Measurements from ENCODE around the gene RCAN1. TPM values are rescaled to one million over a fixed set of nuclear protein-coding genes. Genes with fewer than 3 reads are reported as not detected.
A peak's percentile ranks its signal among the peaks of the same experiment; 100 is the strongest.
"Not testable (repeated sequence)": the region's sequence is repeated elsewhere in the genome, so short reads cannot be mapped to it uniquely, and the experiment has no call there.

RCAN1 gene
- total RNA-seq, 1 experiment from 2014 or later, result 28.4 TPM

DNA sequence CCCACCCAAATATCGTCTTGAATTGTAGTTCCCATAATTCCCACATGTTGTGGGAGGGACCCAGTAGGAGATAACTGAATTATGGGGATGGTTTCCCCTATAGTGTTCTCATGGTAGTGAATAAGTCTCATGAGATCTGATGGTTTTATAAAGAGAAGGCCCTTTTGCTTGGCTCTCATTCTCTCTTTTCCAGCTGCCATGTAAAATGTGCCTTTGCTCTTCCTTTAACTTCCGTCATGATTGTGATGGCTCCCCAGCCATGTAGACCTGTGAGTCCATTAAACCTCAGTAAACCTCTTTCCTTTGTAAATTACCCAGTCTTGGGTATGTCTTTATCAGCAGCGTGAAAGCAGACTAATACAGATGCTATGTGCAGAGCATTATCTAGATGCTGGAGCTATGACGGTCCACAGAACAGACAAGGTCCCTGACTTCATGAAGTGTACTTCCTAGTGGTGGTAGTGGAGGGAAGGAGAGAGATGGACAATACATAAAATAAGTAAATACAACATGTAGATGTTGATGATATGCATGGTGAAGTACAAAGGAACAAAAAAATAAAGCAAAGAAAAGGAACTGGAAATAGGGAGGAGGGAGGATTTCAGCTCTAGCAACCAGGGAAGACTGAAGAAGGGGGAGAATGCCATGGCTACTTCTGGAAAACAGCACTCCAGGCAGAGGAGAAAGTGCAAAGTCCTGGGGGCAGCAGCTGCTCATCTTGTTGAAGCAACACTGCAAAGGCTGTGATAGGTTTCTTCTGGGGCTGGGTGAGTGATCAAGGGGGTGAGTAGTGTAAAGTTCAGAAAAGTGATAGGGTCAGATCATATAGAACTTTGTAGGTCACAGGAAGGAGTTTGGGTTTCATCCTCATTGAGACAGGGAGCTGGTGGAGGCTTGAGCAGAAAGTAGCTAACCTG lies 6.8 kb upstream of the RCAN1 start:
- DNase-seq (ENCODE audit: low read depth), result no peak

DNA sequence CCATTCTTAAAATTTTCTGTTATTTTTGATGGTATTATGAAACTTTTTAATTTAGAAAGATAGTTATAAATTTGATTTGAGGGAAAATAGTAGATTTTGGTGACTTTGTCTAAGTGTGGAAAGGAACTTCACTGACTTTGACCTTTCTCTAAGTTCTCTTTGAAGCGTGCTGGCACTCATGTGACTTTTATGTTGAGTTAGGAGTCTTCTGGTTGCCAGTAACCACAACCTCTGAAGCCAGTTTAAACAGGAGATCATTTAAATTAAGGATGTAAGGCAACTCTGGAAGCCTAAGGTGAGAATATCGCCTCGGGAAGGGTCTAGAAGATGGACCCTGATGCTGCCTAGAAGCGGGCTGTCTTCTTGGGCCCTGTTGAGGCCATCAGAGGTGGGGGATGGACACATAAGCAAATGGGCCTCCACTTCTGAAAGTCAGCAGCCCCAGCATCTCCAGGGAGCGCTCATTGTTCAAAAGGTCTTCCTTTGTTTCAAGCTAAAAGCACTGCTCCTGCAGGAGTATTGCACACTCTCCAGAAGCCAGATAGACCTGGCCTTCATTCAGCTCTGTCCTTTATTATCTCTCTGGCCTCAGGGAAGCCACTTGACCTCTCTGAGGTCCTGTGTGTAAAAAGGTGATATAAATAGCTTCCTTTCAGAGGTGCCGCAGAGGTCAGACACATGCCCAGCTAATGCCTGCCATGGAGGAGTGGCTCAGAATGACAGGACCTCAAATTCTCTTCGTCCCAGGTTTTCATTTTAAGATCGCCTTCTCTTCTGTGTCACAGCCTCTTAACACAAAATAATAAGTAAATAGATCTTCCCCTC lies 5.1 kb upstream of the RCAN1 start:
- DNase-seq (ENCODE audit: low read depth), result no peak

DNA sequence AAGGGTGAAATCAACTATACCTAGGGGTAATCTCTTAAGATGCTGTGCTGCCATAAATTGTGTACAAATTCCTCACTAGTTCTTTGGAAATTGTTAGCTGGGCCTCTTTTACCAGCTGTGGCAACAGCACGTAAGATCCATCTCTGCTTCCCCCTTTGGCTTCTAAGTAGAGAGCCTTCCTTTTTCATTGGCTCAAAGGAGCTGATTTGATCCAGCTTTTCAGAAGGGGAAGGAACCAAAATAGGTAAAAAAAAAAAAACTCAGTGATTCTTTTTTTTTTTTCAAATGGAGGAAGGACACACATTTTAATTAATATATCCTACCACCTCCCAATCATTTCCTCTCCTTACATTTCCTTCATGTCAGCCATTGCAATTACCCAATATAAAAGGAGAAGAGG lies 4.0 kb upstream of the RCAN1 start:
- no peak for DNase-seq (ENCODE audit: low read depth)

DNA sequence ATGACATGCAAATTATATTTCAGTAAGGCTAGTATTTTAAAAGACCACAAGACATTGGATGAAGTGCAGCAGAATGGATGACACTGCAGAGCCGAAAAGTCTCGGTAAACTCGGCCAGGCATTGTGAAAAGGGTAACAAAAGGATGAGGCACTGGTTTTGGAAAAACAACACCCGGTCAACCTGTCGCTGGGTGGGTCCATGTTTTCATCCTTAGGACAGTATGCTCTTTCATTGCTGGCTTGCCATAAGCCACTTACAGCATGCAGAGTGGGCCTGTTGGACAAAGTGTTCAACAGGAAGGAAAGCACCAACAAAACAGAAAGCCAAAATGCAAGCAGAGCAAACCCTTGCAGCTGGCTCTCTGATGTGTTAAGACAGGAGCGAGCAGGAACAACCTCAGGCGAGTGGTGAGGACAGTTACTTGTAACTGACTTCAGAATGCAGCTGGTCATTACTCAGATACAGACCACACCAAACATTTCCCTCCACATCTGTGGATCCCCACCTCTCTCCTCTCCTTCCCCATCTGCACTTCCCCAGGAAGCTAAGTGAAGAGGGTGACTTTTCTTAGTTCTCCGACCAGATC lies 2.9 kb upstream of the RCAN1 start:
- DNase-seq (ENCODE audit: low read depth), result no peak

- no peak for DNase-seq (ENCODE audit: low read depth)
These were observed 538 bp upstream of the RCAN1 start for GRCh38 chr21:34615487-34615814.

DNA sequence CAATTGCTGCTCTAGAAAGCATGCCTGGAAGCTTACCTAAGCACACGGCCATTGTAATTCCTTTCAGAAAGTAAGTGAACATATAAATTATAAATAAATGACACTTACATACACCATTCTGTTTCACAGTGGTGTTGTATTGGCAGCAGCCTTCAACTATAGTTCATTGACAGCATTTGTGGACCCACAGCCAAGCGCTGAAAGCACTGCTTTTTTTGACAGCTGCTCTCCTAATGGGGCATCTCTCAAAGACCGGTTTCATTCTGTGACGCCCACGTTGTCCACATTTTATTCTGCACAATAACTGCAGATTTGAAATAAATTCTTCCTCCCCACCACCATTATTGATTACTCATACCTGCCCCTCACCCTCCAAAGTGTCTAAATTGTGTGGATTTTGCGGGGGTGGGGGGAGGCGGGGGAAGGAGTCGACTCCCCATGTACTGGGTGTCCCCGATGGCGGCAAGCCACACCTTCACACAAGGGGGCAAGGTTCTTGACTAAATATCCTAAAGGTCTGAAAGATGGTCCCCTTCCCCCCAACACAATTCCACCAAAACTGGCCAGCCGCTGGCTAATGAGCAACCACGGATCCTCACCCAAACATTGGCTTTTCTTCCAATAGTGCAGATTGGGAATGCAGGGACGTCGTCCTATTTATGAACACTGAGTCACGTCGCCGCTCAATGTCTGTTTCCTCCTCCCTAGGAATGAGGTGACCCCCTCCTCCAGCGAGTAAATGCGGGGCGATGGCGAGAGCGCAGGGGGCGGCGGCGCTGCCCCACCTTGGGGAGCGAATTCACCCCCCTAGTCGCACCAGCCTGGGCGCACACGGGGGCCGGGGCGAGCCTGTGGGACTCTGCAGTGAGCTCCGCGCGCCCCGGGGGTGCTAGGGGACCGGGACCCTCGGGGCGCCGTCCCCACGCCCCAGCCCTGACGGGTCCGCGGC lies 960 bp downstream of the RCAN1 start:
- DNase-seq (ENCODE audit: low read depth), result no peak

- no peak for DNase-seq (ENCODE audit: low read depth)
These were observed 2.4 kb downstream of the RCAN1 start for GRCh38 chr21:34612557-34612956.

DNA sequence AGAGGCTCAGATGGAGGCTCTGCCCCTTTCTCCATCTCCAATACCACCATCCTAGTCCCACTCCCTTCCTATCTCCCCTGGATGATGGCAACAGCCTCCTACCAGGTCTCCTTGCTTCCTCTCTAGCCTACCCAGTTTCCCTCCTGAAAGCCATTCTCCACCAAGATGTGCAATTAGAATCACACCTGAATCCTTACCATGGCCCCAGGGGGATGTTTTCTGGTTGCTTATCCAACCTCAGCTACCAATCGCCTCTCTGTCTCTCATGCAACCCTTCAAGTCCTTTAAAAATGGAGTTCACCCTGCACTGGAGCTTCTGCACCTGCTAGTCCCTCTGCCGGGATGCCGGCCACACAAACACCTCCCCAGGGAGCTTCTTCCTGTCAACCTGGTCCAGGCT lies 2.9 kb downstream of the RCAN1 start:
- DNase-seq (ENCODE audit: low read depth), result no peak

DNA sequence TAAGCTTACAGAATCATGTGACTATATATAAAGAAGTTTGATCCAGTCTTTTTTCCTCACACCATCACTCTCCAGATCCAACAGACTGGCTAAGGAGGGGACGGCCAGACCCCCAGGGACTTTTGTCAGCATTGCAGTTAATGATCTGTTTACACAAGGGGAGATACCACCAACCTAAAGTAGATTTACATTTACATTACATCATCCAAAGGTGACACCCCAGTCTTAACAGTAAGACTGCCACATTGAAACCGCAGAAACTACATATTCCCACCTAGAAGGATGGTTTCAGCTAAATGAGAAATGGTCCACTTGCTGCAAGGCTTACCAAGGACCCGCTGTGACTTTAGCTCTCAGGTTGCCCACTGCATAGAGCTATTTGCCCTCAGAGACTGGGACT lies 3.4 kb downstream of the RCAN1 start:
- DNase-seq (ENCODE audit: low read depth), result no peak

DNA sequence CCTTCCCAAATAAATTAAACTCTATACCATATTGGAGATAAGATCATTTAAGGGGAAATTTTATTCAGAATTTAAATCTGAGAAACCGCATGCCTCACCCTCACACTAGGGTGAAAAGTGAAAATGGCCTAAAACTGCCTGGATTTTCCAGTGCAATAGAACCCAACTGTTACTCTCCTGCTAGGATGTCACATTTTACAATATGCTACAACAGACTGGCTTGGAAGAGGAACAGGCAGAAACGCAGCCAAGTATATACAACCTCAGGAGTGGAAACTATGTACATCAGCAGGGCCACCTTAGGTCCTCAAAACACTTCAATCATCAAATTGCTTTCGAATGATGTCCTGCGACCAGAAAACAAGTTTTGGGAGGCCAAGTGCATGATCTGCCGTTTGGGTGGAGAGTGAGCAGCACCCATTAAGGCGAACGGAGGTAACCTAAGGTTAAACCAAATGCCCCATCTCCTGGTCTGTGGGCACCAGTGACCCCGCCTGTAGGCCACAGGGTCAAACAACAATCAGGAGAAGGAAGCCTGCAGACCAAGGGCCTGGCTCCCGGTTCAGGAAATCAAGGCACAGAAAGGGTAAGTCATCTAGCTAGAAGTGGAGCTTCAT lies 4.9 kb downstream of the RCAN1 start:
- no peak for DNase-seq (ENCODE audit: low read depth)

DNA sequence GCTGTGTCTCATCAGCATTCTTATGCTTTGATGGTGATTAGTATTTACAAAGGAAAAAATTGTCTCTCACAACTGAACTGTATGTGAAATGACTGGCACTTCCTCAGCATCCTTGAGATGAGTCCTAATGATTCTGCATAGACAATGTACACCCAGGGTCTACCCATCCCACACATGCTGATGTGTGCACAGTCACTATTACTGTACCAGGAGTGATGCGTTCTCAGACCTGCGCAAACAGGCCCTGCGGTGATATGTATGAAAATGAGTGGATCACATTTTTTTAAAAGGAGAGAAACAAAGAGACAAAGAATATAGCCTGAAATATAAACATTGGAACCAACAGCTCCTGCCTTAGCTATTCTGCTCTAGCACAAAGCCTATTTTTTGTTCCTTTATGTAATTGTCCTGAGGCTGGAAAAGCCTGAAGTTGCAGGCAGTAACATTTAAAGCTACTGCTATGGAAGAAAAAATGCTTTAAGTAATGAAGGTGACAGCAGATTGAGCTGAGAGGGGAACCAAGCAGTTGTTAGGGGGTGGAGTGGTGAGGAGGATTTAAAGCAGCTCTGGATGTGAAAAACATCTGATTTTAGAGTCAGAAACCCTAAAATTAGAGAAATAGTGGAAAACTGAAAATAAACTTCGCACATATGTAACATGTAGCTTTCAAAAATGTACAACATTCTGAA lies 5.5 kb downstream of the RCAN1 start:
- no peak for DNase-seq (ENCODE audit: low read depth)

DNA sequence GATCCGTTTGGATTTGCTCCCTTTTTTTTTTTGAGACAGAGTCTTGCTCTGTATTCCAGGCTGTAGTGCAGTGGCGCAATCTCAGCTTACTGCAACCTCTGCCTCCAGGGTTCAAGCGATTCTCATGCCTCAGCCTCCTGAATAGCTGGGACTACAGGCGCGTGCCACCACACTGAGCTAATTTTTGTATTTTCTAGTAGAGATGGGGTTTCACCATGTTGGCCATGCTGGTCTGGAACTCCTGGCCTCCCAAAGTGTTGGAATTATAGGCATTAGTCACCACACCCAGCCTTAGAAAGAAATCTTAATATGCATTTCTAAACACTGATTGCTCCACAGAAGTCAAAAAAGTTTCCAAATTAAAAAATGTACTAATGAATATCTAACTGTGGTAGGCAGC lies 7.5 kb downstream of the RCAN1 start:
- DNase-seq (ENCODE audit: low read depth), result not testable (repeated sequence)

DNA sequence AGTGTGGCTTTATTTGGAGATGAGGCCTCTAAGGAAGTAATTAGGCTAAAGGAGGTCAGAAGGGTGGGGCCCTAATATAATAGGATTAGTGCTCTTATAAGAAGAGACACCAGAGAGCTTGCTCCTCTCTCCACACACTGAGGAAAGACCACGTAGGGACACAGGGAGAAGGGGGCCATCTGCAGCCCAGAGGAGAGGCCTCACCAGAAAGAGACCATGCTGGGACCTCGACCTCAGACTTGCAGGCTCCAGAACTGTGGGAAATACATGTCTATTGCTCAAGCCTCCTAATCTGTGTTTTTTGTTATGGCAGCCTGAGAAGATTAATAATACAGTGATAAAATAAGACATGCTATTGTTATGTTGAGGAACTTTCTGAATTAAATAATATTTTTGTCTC lies 8.3 kb downstream of the RCAN1 start:
- no peak for DNase-seq (ENCODE audit: low read depth)

DNA sequence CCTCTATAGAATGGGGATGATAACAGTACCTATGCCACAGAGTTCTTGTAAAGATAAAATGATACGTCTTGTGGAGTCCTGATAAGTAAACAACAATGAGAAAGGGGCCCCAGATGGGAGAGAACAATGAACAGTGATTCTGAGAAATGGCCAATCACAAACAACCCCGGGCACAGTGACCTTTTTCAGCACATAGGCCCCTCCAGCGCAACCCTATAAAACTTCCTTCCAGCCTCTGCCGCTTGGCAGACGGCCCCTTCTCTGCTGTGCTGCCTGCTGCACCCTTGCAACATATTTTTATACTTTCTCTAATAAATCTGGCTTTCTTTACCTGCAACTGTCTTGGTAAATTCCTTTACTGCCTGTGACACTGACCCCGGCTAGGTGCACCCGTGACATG lies 8.9 kb downstream of the RCAN1 start:
- no peak for DNase-seq (ENCODE audit: low read depth)

DNA sequence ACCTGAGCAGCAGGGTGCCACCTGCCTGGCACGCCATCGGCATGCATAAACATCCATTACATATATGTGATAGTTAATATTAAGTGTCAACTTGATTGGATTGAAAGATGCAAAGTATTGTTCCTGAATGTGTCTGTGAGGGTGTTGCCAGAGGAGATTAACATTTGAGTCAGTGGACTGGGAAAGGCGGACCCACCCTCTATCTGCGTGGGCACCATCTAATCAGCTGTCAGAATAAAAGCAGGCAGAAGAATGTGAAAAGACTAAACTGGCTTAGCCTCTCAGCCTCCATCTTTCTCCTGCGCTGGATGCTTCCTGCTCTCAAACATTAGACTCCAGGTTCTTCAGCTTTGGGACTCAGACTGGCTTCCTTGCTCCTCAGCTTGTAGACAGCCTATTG lies 10.0 kb downstream of the RCAN1 start:
- DNase-seq (ENCODE audit: low read depth), result not testable (repeated sequence)

DNA sequence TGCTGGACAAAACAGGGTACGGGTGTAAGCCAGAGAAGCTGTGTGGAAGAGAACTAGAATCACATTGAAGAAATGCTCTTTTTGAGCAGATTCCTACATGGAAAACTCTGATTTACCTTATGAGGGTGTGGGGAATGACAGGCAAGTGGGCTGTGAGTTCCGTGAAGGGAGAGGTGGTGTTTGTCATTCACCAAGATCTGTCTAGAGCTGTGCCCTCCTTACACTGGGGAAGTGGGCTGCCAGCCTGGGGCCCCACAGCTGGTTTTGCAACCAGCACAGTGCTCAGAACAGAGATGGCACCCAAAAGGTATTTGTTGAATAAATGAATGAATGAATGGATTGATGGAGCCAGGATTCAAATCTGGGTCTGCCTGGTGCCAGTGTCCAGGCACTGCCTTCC lies 10.4 kb downstream of the RCAN1 start:
- DNase-seq (ENCODE audit: low read depth), result no peak

DNA sequence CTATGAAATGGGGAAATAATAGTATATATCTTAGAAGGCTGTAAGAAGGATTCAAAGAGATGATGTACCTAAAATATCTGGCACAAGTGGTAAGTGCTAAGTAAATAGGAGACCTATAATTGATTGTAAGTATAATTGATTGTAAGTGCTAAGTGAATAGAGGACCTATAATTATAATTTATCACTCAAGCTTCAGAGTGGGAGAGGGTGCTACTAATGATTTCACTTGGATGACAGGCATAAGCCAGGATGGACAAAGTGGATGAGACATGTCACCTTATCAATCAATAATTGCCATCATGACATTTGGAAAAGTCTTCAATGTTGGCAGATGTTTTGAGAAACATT lies 11.2 kb downstream of the RCAN1 start:
- DNase-seq (ENCODE audit: low read depth), result no peak

- DNase-seq (ENCODE audit: low read depth), result peak; percentile 55
These were observed 11.8 kb downstream of the RCAN1 start for GRCh38 chr21:34603002-34603709.

DNA sequence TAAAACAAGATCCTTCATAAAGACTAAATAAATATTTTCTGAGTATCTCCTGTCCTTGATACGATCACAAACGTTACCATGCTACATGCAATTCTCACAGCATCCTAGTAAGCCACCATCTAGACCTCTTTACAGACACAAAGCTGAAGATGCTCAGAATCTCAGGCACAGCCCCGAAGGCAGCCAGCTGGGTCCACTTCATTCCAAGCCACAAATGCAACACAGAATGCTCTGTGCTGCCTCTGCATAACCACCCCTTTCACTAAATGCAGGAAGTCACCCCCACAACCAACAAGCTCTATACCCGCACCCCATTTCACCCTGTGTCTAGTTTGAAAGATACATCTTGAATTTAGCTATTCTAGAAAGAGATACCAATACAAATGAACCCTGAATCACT lies 12.9 kb downstream of the RCAN1 start:
- no peak for DNase-seq (ENCODE audit: low read depth)

Measured in LHCN-M2 (cell line).